HL-60 (cell line): Measurements from ENCODE around the gene GPNMB.
"Not testable (repeated sequence)": the region's sequence is repeated elsewhere in the genome, so short reads cannot be mapped to it uniquely, and the experiment has no call there.

Source experiments
- CTCF ChIP-seq: IDR thresholded peaks from one replicate; pipeline ENCODE4 v1.5.1; 2011; ENCODE audit warnings: low read length, control low read depth, inconsistent platforms; ENCODE audit not compliant: insufficient read depth
- POLR2AphosphoS5 ChIP-seq: IDR thresholded peaks from 2 replicates; pipeline ENCODE4 v1.6.1; 2012; ENCODE audit warnings: low read depth
- REST ChIP-seq: IDR thresholded peaks from 2 replicates; pipeline ENCODE4 v1.6.1; 2012; ENCODE audit warnings: low read depth; ENCODE audit not compliant: insufficient replicate concordance
- SPI1 ChIP-seq: IDR thresholded peaks from 2 replicates; pipeline ENCODE4 v1.6.1; 2012; ENCODE audit warnings: low read depth, mild to moderate bottlenecking, borderline replicate concordance

GRCh38 chr7:23197745-23198144 is 48.8 kb upstream of the GPNMB start:
- TF ChIP-seq CTCF, POLR2AphosphoS5, REST, SPI1: not testable (repeated sequence)
